Astrocyte of the cerebellum (primary cell): ENCODE results near the gene SH2D1B.

Experiments used
- DNase-seq: peaks from one replicate; pipeline ENCODE4 v3.0.0-alpha.2; 2011; ENCODE audit warnings: low read depth
- H3K4me3 ChIP-seq: 2 replicates; pipeline ENCODE4 v1.5.1; 2011; ENCODE audit warnings: mild to moderate bottlenecking, low read depth, low read length, moderate library complexity
- in situ Hi-C: cut with HindIII; loops from 2 replicates; pipeline ENCODE4 v1.10.0; 2017; ENCODE audit warnings: low sequenced_read_pairs
- TF ChIP-seq, protein P1 (sequence below): IDR thresholded peaks from 2 replicates; pipeline ENCODE4 v1.5.1; 2012; ENCODE audit warnings: low read length, low read depth, moderate library complexity, mild to moderate bottlenecking; ENCODE audit errors: missing control alignments

Gene SH2D1B

GRCh38 chr1:162349635-162350330, 62.2 kb downstream of the SH2D1B start:
- in situ Hi-C loops = no loop called here
- peak; percentile 26 for DNase-seq
- H3K4me3 ChIP-seq = no peak overlapping the region
- TF ChIP-seq, protein P1, sequence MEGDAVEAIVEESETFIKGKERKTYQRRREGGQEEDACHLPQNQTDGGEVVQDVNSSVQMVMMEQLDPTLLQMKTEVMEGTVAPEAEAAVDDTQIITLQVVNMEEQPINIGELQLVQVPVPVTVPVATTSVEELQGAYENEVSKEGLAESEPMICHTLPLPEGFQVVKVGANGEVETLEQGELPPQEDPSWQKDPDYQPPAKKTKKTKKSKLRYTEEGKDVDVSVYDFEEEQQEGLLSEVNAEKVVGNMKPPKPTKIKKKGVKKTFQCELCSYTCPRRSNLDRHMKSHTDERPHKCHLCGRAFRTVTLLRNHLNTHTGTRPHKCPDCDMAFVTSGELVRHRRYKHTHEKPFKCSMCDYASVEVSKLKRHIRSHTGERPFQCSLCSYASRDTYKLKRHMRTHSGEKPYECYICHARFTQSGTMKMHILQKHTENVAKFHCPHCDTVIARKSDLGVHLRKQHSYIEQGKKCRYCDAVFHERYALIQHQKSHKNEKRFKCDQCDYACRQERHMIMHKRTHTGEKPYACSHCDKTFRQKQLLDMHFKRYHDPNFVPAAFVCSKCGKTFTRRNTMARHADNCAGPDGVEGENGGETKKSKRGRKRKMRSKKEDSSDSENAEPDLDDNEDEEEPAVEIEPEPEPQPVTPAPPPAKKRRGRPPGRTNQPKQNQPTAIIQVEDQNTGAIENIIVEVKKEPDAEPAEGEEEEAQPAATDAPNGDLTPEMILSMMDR = no peak

- no peak overlapping the region for H3K4me3 ChIP-seq
- TF ChIP-seq, protein P1 = no peak
- in situ Hi-C loops = no loop called here
- no peak for DNase-seq
These were observed 64.7 kb downstream of the SH2D1B start for GRCh38 chr1:162347281-162347680.
